GM19455 (cell line): ENCODE results near the gene MTHFD1L.
"Not testable (repeated sequence)": the region's sequence is repeated elsewhere in the genome, so short reads cannot be mapped to it uniquely, and the experiment has no call there.

Source experiments
- ATAC-seq: cut with Tn5 transposase; IDR thresholded peaks from one replicate; pipeline ENCODE4 v1.9.1; 2021; ENCODE audit not compliant: unreplicated experiment

Gene MTHFD1L

DNA sequence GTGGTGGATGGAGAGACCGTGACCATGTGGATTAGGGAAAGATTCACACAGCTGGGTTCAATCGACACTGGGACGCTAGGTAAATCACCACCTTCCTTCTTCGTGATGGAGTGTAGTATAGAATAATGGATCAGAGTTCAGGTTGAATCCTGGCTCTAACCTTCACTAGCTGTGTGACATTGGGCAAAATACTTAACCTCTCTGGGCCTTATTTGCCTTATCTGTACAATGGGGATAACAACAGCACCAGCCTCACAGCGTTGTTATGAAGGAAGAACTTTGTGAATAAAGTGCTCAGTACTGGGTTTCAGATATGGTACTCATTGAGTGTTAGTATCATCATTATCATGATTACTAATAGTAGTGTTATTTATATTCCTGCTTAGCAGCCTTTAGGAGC, 248.1 kb downstream of the MTHFD1L start:
- ATAC-seq, result no peak

GRCh38 chr6:151118461-151119123, 253.1 kb downstream of the MTHFD1L start:
- ATAC-seq, result no peak

- ATAC-seq, result no peak
Measured at GRCh38 chr6:151119823-151120524, 254.5 kb downstream of the MTHFD1L start.

GRCh38 chr6:151121900-151122299, 256.4 kb downstream of the MTHFD1L start:
- ATAC-seq, result no peak

GRCh38 chr6:151123641-151124040, 258.1 kb downstream of the MTHFD1L start:
- ATAC-seq, result not testable (repeated sequence)

DNA sequence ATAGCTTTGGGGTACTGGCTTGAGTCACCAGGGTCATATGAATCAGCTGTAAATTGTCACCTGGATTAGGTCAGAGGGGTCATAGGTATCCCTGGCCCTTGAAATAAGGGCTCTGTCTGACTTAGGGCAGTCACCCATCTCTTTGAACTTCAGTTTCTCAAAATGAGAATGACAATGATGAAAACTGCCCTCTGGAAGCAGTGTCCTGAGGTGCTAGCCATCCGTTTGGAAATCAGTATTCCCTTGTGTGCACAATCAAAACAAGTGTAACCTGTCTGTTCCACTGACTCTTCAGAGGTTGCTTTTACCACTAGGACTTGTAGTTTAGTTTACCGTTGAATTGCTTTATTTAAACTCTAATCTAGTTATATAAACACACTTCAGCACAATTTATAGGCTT, 259.7 kb downstream of the MTHFD1L start:
- ATAC-seq, result not testable (repeated sequence)

DNA sequence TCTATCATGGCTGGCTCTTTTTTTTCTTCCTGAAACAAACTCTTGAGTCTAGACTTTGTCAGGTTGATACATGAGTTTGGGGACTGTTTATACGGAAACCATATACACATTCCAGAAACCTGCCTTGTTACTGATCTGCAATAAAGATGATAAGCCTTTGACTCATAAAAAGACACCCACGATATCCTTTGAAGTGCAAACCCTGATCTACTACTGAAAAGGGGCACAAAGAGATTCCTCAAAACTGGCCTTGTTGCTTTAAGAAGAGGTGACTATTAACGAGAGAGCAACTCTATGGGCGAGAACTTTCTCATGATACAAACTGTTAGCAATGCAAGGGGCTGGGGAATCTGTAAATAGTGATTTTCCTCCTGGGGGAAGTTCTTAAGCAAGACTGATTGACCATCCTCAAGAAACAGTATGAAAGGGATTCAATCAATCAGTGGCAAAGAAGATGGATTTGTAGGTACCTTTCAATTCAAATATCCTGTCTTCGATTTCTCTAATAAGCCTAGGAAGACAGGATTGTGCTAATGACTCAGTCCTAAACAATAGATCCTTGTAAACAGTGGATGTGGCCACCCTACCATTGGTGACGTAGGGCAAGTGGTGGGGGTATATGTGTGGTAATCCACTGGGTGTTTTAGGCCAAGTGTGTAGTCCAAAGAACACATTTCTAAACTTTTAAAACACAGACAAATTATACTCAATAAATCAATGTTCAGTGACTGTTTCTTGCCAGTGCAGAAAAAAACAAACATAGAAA, 260.3 kb downstream of the MTHFD1L start:
- not testable (repeated sequence) for ATAC-seq

- ATAC-seq, result not testable (repeated sequence)
Measured at GRCh38 chr6:151126417-151126724, 260.9 kb downstream of the MTHFD1L start.

DNA sequence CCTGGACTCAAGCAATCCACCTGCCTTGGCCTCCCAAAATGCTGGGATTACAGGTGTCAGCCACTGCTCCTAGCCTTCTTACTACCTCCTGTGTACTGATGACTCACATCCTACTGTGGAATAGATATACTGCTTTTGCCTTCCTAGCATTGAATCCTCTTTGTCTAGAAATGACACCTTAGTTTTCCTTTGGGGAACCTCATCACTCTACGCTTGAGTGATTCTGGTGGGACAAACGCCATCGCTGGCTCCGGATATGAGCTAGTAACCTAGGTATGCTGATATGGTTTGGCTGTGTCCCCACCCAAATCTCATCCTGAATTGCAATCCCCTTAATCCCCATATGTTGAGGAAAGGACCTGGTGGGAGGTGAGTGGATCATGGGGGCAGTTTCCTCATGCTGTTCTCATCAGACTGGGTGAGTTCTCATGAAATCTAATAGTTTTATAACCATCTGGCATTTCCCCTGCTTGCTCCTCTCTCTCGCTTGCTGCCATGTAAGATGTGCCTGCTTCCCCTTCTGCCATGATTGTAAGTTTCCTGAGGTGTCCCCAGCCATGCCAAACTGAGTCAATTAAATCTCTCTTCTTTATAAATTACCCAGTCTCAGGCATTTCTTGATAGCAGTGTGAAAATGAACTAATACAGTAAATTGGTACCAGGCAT, 261.8 kb downstream of the MTHFD1L start:
- ATAC-seq, result not testable (repeated sequence)

DNA sequence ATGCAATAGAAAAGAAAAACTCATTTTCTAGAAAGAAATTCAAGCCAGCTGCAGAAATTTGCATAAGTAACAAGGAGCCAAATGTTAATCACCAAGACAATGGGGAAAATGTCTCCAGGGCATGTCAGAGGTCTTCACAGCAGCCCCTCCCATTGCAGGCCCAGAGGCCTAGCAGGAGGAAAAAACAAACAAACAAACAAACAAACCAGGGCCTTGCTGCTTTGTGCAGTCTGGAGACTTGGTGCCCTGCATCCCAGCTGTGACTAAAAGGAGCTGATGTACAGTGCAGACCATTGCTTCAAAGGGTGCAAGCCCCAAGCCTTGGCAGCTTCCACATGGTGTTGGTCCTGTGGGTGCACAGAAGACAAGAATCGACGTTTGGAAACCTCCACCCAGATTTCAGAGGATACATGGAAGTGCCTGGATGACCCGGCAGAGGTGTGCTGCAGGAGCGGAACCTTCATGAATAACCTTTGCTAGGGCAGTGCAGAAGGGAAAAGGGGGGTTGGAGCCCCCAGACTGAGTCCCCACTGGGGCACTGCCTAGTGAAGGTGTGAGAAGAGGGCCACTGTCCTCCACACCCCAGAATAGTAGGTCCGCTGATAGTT, 263.4 kb downstream of the MTHFD1L start:
- ATAC-seq, result no peak

- ATAC-seq, result no peak
Measured at GRCh38 chr6:151130329-151130728, 264.8 kb downstream of the MTHFD1L start.

- no peak for ATAC-seq
Measured at GRCh38 chr6:151131324-151132007, 266.0 kb downstream of the MTHFD1L start.

- ATAC-seq, result no peak
Measured at GRCh38 chr6:151136141-151136755, 270.7 kb downstream of the MTHFD1L start.

- no peak for ATAC-seq
Measured at GRCh38 chr6:151137542-151137941, 272.0 kb downstream of the MTHFD1L start.

DNA sequence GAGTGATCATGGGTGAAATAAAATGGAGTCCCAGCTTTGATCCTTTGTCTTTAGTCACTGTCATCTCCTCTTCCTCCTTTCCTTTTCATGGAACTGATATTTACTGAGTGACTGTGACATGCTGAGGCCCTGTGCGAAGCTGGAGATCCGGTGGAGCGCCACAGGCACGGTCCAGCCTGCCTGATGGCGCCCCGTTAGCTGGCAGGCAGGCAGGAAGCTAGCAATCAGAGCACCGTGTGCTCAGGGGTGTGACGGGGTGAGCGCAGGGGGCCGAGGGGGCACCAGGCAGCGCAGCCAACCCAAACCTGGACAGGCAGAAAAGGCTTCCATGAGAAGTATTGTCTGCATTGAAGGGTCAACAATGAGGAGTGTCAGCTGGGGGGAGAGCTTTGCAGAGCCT, 274.0 kb downstream of the MTHFD1L start:
- ATAC-seq, result no peak

- ATAC-seq, result no peak
Measured at GRCh38 chr6:151140767-151141166, 275.3 kb downstream of the MTHFD1L start.

GRCh38 chr6:151141685-151142084, 276.2 kb downstream of the MTHFD1L start:
- no peak for ATAC-seq

- ATAC-seq, result no peak
Measured at GRCh38 chr6:151142676-151143075, 277.2 kb downstream of the MTHFD1L start.

DNA sequence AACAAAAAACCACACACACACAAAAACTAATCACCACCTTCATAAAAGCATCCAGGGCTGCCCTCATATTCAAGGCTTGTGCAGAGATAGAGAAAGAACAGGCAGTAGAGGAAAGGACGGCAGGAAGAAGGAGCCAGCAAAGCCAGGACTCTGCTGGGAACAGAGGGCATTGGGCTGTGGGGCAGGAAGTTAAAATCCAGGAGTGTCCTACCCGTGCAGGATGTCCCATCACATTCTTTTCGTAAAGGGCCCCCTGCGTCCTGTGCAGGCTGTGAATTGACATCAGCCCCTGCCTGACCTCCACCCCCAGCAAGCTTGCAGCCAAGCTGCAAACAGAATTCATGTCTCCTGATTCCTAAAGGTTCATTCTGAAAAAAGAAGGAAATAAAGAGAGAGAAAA, 277.8 kb downstream of the MTHFD1L start:
- no peak for ATAC-seq

GRCh38 chr6:151143806-151144205, 278.3 kb downstream of the MTHFD1L start:
- ATAC-seq, result no peak
